PC-9 (cell line): Measurements from ENCODE around the gene SDCCAG8.

Source experiments
- EZH2 ChIP-seq: fragments of 200-600 bp; sonication (generic); IDR thresholded peaks from 2 replicates; pipeline ENCODE4 v1.8.0; 2017; ENCODE audit warnings: antibody characterized with exemption, low read depth
- TF ChIP-seq, protein P1 (sequence below): fragments of 200-600 bp; sonication (generic); conservative IDR thresholded peaks from 2 replicates; pipeline ENCODE4 v1.6.1; 2017; ENCODE audit warnings: mixed run types, antibody characterized with exemption, mild to moderate bottlenecking, moderate library complexity

DNA sequence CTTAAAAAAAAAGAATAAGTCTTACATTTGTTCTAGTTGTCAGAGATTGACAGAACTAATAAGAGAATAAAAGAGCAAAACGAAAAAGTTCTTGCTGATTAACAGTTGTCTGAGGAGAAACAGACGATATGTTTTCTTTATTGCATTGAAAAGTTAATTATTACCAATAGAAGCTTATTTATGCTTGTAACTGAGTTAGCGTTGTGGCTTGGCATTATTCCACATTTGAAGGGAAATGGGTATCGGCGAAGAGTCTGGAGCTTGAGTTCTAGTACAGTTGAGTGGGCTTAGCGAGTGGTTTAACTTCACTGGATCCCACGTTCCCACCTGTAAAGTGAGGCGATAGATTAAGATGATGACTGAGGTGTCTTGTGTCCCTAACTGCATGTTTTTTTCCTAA lies 109.0 kb downstream of the SDCCAG8 start:
- TF ChIP-seq, protein P1, sequence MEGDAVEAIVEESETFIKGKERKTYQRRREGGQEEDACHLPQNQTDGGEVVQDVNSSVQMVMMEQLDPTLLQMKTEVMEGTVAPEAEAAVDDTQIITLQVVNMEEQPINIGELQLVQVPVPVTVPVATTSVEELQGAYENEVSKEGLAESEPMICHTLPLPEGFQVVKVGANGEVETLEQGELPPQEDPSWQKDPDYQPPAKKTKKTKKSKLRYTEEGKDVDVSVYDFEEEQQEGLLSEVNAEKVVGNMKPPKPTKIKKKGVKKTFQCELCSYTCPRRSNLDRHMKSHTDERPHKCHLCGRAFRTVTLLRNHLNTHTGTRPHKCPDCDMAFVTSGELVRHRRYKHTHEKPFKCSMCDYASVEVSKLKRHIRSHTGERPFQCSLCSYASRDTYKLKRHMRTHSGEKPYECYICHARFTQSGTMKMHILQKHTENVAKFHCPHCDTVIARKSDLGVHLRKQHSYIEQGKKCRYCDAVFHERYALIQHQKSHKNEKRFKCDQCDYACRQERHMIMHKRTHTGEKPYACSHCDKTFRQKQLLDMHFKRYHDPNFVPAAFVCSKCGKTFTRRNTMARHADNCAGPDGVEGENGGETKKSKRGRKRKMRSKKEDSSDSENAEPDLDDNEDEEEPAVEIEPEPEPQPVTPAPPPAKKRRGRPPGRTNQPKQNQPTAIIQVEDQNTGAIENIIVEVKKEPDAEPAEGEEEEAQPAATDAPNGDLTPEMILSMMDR = no peak
- TF ChIP-seq EZH2 = no peak
